ENCODE results near the gene NMT1.

The NMT1 gene

DNA sequence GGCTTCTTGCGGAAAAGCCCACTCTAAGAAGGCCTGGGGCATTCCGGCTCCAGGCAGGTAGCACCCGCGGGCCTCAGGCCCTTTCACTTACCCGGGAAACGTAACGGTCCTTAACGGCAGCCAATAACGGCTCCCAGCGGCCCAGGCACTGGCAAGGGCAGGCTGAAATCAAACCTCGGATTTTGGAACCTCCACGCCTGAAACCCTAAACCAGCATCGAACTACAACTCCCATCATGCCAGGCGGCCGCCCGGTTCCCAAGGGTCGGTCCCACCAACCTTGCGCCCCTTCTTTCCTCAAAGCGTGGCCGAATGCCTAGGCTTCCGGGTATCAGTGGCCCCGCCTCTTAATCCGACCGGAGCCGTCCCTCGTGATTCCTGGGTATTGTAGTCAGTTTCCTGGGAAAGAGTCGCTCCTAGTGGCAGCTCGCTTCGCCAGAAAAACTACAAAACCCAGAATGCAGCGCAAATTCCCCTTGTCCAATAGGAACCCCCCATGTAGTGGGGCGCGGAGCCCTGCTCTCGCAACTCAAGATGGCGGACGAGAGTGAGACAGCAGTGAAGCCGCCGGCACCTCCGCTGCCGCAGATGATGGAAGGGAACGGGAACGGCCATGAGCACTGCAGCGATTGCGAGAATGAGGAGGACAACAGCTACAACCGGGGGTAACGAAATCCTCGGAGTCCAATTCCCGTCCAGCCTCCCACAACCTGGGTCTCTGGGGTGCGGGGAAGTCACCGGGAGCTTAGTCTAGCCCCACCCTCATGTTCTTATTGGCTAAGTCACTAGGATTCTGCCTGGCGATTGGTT lies at the start of gene NMT1:
TSS of gene NMT1 (plus strand) at position 521 of the 809 bp plus-strand sequence. CDS start at position 534, 13 bp downstream.
- peak within 1 kb of the TSS; percentile 94 to 95 (median 94) for H3K4me3 Mint-ChIP-seq

DNA sequence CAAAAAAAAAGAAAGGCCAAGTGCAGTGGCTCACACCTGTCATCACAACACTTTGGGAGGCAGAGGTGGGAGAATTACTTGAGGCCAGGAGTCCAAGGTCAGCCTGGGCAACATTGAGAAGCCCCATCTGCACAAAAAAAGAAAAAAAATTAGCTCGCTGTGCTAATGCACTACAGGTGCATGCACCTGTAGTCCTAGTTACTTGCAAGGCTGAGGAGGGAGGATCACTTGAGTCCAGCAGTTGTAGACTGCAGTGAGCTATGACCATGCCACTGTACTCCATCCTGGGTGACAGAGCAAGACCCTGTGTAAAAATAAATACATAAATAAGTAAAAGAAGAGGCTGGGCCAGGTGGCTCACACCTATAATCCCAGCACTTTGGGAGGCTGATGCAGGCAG lies 49.4 kb upstream of the NMT1 start:
- Mint-ChIP-seq H3K9me3 (no peaks in the 10 kb centered on the region), H3K27ac (peak overlapping the region in 1 of 3 experiments; percentile 57), H3K27me3 (ENCODE audit: low read depth) (peaks cover 11% of the 10 kb centered on the region)

More for the DNA sequence above, at the start of gene NMT1:
- Mint-ChIP-seq H3K36me3 (ENCODE audit: low read depth) (peaks cover 4% of the 10 kb centered on the region), H3K27ac (peak within 1 kb of the TSS; percentile 88 to 95 (median 94)), H3K27me3 (ENCODE audit: low read depth) (no peaks in the 10 kb centered on the region), H3K4me1 (peaks cover 11% of the 10 kb centered on the region), H3K9me3 (no peaks in the 10 kb centered on the region)
- TF ChIP-seq, protein P1, sequence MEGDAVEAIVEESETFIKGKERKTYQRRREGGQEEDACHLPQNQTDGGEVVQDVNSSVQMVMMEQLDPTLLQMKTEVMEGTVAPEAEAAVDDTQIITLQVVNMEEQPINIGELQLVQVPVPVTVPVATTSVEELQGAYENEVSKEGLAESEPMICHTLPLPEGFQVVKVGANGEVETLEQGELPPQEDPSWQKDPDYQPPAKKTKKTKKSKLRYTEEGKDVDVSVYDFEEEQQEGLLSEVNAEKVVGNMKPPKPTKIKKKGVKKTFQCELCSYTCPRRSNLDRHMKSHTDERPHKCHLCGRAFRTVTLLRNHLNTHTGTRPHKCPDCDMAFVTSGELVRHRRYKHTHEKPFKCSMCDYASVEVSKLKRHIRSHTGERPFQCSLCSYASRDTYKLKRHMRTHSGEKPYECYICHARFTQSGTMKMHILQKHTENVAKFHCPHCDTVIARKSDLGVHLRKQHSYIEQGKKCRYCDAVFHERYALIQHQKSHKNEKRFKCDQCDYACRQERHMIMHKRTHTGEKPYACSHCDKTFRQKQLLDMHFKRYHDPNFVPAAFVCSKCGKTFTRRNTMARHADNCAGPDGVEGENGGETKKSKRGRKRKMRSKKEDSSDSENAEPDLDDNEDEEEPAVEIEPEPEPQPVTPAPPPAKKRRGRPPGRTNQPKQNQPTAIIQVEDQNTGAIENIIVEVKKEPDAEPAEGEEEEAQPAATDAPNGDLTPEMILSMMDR (IDR thresholded peaks at IDR 0.05; ENCODE audit: unreplicated experiment in 3 of 3): no peak

DNA sequence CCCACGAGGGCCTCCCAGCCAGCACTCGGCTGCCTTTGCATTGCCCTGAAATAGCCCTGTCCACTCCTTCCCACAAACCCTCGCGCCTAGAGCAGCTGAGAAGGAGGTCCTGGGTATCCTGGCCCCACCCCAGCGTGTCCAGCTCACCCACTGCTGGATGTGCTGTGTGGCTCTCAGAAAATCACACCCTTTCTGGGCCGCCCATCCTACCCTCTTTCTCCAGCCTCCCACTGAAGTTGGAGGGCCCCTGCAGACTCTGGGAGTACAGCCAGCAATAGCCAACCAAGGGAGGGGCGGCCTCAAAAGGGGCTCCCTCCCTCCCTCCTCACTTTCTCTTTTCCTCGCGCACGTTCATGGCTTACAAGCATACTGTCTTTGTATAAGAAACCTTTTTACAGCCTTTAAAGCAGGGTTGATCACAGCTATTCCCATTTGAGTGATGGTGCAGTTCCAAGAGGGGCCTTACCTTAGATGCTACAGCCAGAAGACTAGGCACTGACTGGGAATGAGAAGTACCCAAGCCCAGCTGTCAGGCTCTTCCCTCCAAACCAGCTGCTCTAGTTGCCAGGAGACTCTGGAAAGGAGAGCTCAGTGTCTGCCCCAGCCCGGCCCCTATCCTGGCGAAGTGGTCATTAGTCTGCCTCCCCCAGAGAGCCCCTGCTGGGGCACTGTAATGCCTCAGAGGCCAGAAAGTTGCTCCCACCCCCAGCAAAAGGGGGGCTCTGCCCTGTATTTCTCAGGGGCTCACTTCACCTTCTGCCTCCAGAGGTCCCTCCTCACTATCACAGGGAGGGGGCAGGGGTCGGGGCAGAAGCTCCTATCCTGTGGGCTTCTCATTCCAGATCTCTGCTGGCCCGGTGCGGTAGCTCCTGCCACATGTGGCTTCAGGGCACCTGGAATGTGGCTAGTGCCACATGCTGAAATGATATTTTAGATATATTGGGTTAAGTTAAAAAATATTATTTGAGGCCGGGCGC lies 47.8 kb upstream of the NMT1 start:
- H3K27me3 Mint-ChIP-seq (ENCODE audit: low read depth): peaks cover 10% of the 10 kb centered on the region
- H3K4me3 Mint-ChIP-seq: peak overlapping the region in 2 of 3 experiments; percentile 43 to 49
- peak overlapping the region in 2 of 3 experiments; percentile 64 to 76 for H3K27ac Mint-ChIP-seq

More for the DNA sequence above, 49.4 kb upstream of the NMT1 start:
- Mint-ChIP-seq H3K36me3 (ENCODE audit: low read depth) (no peaks in the 10 kb centered on the region), H3K4me1 (peaks cover 52% of the 10 kb centered on the region), H3K4me3 (no peak overlapping the region)
- TF ChIP-seq, protein P1 (IDR thresholded peaks at IDR 0.05; ENCODE audit: unreplicated experiment in 3 of 3): no peak

DNA sequence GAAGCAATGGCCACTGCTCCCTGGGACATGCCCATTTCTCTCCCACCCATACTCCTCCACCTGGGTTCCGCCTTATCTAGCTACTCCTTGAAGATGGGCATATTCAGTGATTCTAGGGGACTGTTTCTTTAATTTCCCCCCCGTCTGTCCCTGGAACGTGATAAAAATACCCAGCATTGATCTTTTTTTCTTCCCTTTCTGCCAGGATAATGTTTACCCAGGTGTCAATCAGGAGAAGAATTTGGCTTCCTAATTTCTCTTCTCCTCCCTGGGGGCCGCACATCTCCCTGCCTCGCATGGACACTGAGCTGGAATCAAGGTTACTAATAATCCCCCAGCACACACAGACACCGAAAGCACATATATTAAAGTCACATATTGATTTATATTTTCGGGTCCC lies 44.9 kb upstream of the NMT1 start:
- H3K9me3 Mint-ChIP-seq: no peaks in the 10 kb centered on the region
- peaks cover 32% of the 10 kb centered on the region for H3K27me3 Mint-ChIP-seq (ENCODE audit: low read depth)
- peaks cover 52% of the 10 kb centered on the region for H3K4me1 Mint-ChIP-seq
- peak overlapping the region in 2 of 3 experiments; percentile 7 for H3K27ac Mint-ChIP-seq
- H3K36me3 Mint-ChIP-seq (ENCODE audit: low read depth): no peaks in the 10 kb centered on the region
- TF ChIP-seq, protein P1 (IDR thresholded peaks at IDR 0.05; ENCODE audit: unreplicated experiment in 3 of 3): no peak
- H3K4me3 Mint-ChIP-seq: no peak overlapping the region

More for the DNA sequence above, 47.8 kb upstream of the NMT1 start:
- Mint-ChIP-seq H3K36me3 (ENCODE audit: low read depth) (no peaks in the 10 kb centered on the region), H3K9me3 (no peaks in the 10 kb centered on the region), H3K4me1 (peaks cover 45% of the 10 kb centered on the region)
- TF ChIP-seq, protein P1 (IDR thresholded peaks at IDR 0.05; ENCODE audit: unreplicated experiment in 3 of 3): no peak

DNA sequence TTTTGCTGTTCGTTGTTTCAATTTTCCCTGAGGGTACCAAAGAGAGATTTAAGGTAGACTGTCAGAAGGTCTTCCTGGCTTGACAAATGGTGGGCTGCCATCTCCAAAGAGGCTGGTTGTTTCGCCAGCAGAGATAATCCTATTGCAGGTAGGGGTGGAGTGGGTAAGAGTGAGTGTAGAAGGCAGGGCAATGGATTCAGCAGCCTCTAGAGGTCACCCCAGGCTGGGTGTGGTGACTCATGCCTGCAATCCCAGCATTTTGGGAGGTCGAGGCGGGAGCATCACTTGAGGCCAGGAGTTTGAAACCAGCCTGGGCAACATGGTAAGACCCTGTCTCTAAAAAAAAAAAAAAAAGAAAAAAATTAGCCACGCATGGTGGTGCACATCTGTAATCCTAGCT lies 44.3 kb upstream of the NMT1 start:
- Mint-ChIP-seq H3K27me3 (ENCODE audit: low read depth) (peaks cover 33% of the 10 kb centered on the region), H3K4me1 (peaks cover 54% of the 10 kb centered on the region), H3K27ac (peak overlapping the region in 2 of 3 experiments; percentile 7), H3K4me3 (peak overlapping the region; percentile 7 to 52 (median 32)), H3K9me3 (no peaks in the 10 kb centered on the region), H3K36me3 (ENCODE audit: low read depth) (no peaks in the 10 kb centered on the region)
- TF ChIP-seq, protein P1 (IDR thresholded peaks at IDR 0.05; ENCODE audit: unreplicated experiment in 3 of 3): no peak

All from nephron (organoid).